ENCODE results near the gene TIMM17A. TPM values are rescaled to one million over a fixed set of nuclear protein-coding genes. Genes with fewer than 3 reads are reported as not detected.

TIMM17A gene
- total and polyA plus RNA-seq, 2 of the 8 experiments (the other 6 are each of a cell fraction or from before 2014, with no cell fraction given) = 30.3 to 57.1 TPM

DNA sequence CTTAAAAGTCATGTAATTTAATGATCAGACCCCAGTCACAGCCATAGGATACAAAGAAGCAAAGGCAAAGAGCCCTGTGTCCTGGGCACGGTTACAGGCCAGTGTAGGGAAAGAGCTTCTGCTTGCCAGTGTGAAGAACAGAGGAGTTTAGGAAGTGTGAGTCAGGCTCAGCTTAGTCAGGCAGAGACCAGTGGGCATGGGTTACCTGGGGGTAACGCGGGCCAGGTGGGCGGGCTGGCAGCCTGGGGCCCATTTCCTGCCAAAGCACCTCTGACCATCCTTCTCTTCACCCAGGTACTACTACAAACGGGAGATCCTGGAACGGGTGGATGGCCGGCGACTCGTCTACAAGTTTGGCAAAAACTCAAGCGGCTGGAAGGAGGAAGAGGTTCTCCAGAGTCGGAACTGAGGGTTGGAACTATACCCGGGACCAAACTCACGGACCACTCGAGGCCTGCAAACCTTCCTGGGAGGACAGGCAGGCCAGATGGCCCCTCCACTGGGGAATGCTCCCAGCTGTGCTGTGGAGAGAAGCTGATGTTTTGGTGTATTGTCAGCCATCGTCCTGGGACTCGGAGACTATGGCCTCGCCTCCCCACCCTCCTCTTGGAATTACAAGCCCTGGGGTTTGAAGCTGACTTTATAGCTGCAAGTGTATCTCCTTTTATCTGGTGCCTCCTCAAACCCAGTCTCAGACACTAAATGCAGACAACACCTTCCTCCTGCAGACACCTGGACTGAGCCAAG, 59.8 kb downstream of the TIMM17A start:
- Histone ChIP-seq H3K79me2 (ENCODE audit: control insufficient read depth in 1 of 2, insufficient read depth in 2 of 2, low read length in 2 of 2) (peaks cover 0 to 13% of the 10 kb centered on the region in 2 experiments; a peak in 1 of 4 replicates), H2BK20ac (ENCODE audit: low read length) (no peak overlapping the region)

More for the DNA sequence above, 59.8 kb downstream of the TIMM17A start:
- ChIA-PET CTCF (ENCODE audit: partially characterized antibody) (interaction anchor here (1.1 to 27.9 kb wide), 4 partner anchors 16 to 109 kb away, joined by 3 to 1014 read pairs (median 9); partner anchors contain the start of gene GPR37L1), POLR2A (ENCODE audit: partially characterized antibody) (interaction anchor here (1.0 to 7.5 kb wide), 6 partner anchors 7 to 120 kb away, joined by 3 to 74 read pairs (median 4); no protein-coding TSS in a partner anchor)
- DNase-seq (ENCODE audit: low read depth in 1 of 2, low spot score in 2 of 2) = no peak
- Histone ChIP-seq H3K4ac (replicated peaks; ENCODE audit: insufficient read length, low read depth, low read length) (no peak overlapping the region), H4K91ac (replicated peaks; ENCODE audit: insufficient read length, low read length) (no peak overlapping the region), H3K56ac (replicated peaks; ENCODE audit: insufficient read length, low read depth, low read length) (no peak overlapping the region), H3K27ac (ENCODE audit: low read depth, low read length) (no peak overlapping the region), H3K4me1 (replicated peaks in 1 of 4; ENCODE audit: control insufficient read depth in 3 of 4, insufficient read depth in 4 of 4, low read length in 3 of 4) (peaks cover 0 to 24% (median 10%) of the 10 kb centered on the region in 4 experiments; a peak in 6 of 7 replicates), H3K27me3 (replicated peaks in 1 of 4; ENCODE audit: control insufficient read depth in 3 of 4, extremely low read depth in 1 of 4, insufficient read depth in 3 of 4, low read length in 3 of 4) (no peaks in the 10 kb centered on the region), H3K9me3 (ENCODE audit: insufficient read depth in 2 of 2, low read depth in 1 of 2, low read length in 1 of 2) (no peaks in the 10 kb centered on the region), H2BK12ac (ENCODE audit: low read depth, low read length) (no peak overlapping the region), H2BK15ac (ENCODE audit: low read length) (no peak overlapping the region), H2AFZ (ENCODE audit: low read length) (no peak overlapping the region), H3K23ac (ENCODE audit: insufficient read length) (no peak overlapping the region), H3K4me2 (ENCODE audit: insufficient read depth in 1 of 2, low read depth in 2 of 2, low read length in 2 of 2) (no peak overlapping the region), H4K8ac (ENCODE audit: extremely low read depth, insufficient read depth, low read length) (no peak overlapping the region), H3K18ac (ENCODE audit: extremely low read depth, low read length) (no peak overlapping the region), H3K23me2 (ENCODE audit: low read depth, low read length) (peaks cover 5% of the 10 kb centered on the region; the same call in 1 of the 2 replicates), H3K14ac (ENCODE audit: insufficient read length) (no peak overlapping the region), H4K20me1 (replicated peaks in 1 of 2; ENCODE audit: control insufficient read depth in 1 of 2, insufficient read depth in 2 of 2, low read length in 2 of 2) (peaks cover 2 to 3% of the 10 kb centered on the region in 2 experiments), H3K79me1 (ENCODE audit: low read depth, low read length) (peaks cover 5% of the 10 kb centered on the region), H3K4me3 (ENCODE audit: extremely low read depth in 1 of 4, insufficient read depth in 2 of 4, low read depth in 3 of 4, low read length in 4 of 4) (no peak overlapping the region), H4K5ac (ENCODE audit: insufficient read length, low read depth, low read length) (no peak overlapping the region), H2BK5ac (ENCODE audit: low read depth, low read length) (no peak overlapping the region), H2BK120ac (replicated peaks; ENCODE audit: low read depth, low read length) (no peak overlapping the region), H2AK5ac (ENCODE audit: low read depth, low read length) (no peak overlapping the region), H3K9ac (replicated peaks in 1 of 4; ENCODE audit: extremely low read depth in 1 of 4, low read depth in 3 of 4, low read length in 3 of 4) (no peak overlapping the region), H3K36me3 (ENCODE audit: control insufficient read depth in 2 of 4, insufficient read depth in 4 of 4, low read length in 3 of 4) (peaks cover 8 to 39% (median 16%) of the 10 kb centered on the region in 4 experiments; a peak in 7 of 8 replicates)
- 92% methylated on average over 17 of the region's 17 CpGs; no CpG with 5 or more reads in 1 of the 2 experiments for WGBS, 2 experiments (ENCODE audit: extremely low coverage in 1 of 2, insufficient coverage in 1 of 2, insufficient read length in 1 of 2, insufficient replicate concordance in 2 of 2, low coverage in 1 of 2, low lambda C conversion rate in 2 of 2, missing lambda C conversion rate in 1 of 2)
- no peak for FAIRE-seq
- TF ChIP-seq POLR2A (IDR thresholded peaks at IDR 0.05; ENCODE audit: control extremely low read depth in 1 of 2, low read depth in 2 of 2, low read length in 2 of 2) (0 out of 3 replicates have a peak, but pooled peaks of 1 of the 2 experiments have one; percentile 20), CREB1 (IDR thresholded peaks at IDR 0.05) (no peak)
